HL-60 (cell line): ENCODE data around the gene IQCF2.

Experiments used
- TF ChIP-seq, protein P1 (sequence below): IDR thresholded peaks from one replicate; pipeline ENCODE4 v1.5.1; 2011; ENCODE audit warnings: low read length, control low read depth, inconsistent platforms; ENCODE audit not compliant: insufficient read depth
- TF ChIP-seq, protein P2 (sequence below): IDR thresholded peaks from 2 replicates; pipeline ENCODE4 v1.6.1; 2012; ENCODE audit warnings: low read depth; ENCODE audit not compliant: insufficient replicate concordance

DNA sequence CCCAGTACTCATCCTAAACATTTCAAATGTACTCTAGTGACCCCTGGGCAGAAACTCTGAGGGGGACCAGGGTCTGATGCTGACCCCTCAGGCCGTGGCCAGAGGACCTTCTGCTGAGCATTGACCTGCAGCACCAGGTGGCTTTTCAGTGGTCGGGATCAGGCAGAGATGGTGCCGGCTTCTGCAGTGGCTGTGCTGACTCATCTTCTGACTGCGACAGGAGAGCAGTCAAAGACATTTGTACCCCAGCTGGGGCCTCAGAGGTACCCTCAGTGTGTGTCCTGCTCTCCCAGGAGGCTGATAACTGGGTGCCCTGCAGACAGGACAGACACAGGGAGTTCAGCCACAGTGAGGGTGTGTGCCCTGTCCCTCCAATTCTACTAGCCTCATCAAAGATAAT, 45.8 kb upstream of the IQCF2 start:
- TF ChIP-seq, protein P1, sequence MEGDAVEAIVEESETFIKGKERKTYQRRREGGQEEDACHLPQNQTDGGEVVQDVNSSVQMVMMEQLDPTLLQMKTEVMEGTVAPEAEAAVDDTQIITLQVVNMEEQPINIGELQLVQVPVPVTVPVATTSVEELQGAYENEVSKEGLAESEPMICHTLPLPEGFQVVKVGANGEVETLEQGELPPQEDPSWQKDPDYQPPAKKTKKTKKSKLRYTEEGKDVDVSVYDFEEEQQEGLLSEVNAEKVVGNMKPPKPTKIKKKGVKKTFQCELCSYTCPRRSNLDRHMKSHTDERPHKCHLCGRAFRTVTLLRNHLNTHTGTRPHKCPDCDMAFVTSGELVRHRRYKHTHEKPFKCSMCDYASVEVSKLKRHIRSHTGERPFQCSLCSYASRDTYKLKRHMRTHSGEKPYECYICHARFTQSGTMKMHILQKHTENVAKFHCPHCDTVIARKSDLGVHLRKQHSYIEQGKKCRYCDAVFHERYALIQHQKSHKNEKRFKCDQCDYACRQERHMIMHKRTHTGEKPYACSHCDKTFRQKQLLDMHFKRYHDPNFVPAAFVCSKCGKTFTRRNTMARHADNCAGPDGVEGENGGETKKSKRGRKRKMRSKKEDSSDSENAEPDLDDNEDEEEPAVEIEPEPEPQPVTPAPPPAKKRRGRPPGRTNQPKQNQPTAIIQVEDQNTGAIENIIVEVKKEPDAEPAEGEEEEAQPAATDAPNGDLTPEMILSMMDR, result no peak
- TF ChIP-seq, protein P2, sequence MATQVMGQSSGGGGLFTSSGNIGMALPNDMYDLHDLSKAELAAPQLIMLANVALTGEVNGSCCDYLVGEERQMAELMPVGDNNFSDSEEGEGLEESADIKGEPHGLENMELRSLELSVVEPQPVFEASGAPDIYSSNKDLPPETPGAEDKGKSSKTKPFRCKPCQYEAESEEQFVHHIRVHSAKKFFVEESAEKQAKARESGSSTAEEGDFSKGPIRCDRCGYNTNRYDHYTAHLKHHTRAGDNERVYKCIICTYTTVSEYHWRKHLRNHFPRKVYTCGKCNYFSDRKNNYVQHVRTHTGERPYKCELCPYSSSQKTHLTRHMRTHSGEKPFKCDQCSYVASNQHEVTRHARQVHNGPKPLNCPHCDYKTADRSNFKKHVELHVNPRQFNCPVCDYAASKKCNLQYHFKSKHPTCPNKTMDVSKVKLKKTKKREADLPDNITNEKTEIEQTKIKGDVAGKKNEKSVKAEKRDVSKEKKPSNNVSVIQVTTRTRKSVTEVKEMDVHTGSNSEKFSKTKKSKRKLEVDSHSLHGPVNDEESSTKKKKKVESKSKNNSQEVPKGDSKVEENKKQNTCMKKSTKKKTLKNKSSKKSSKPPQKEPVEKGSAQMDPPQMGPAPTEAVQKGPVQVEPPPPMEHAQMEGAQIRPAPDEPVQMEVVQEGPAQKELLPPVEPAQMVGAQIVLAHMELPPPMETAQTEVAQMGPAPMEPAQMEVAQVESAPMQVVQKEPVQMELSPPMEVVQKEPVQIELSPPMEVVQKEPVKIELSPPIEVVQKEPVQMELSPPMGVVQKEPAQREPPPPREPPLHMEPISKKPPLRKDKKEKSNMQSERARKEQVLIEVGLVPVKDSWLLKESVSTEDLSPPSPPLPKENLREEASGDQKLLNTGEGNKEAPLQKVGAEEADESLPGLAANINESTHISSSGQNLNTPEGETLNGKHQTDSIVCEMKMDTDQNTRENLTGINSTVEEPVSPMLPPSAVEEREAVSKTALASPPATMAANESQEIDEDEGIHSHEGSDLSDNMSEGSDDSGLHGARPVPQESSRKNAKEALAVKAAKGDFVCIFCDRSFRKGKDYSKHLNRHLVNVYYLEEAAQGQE, result no peak
